PC-9 (cell line): ENCODE measurements around the gene BARHL1. TPM values are rescaled to one million over a fixed set of nuclear protein-coding genes. Genes with fewer than 3 reads are reported as not detected.

Experiments
- BruUV-seq: library from RNA; stranded (reverse); fragments of 400-500 nt; replicated peaks from 2 replicates; lab custom pipeline; 2021; lab: Mats Ljungman, UMichigan
- CTCF ChIA-PET: fragments of 300-600 bp; sonication (Branson Sonifier 250); formaldehyde crosslinking; loops from one replicate; lab custom pipeline; 2022; ENCODE audit warnings: antibody characterized with exemption; lab: Charles Lee
- POLR2A ChIA-PET: fragments of 300-600 bp; sonication (Branson Sonifier 250); formaldehyde crosslinking; loops from one replicate; lab custom pipeline; 2022; ENCODE audit warnings: antibody characterized with exemption; ENCODE audit not compliant: unreplicated experiment; lab: Charles Lee
- DNase-seq, 2 experiments: peaks; one replicate each; pipeline versions ENCODE4 v3.0.0 to v3.0.0-alpha.2; 2015 to 2022; ENCODE audit warnings: mixed read lengths in 1 of 2
- H2AFZ ChIP-seq: fragments of 200-600 bp; sonication (generic); 2 replicates; pipeline ENCODE4 v1.8.1; 2017; ENCODE audit warnings: antibody characterized with exemption
- H3F3A ChIP-seq: fragments of 200-600 bp; sonication (generic); 2 replicates; pipeline ENCODE4 v1.8.1; 2017; ENCODE audit warnings: antibody characterized with exemption, mild to moderate bottlenecking, low read depth; ENCODE audit not compliant: insufficient read depth
- H3K27ac ChIP-seq: fragments of 200-600 bp; sonication (generic); 2 replicates; pipeline ENCODE4 v1.6.1; 2016; ENCODE audit warnings: mixed run types
- H3K27me3 ChIP-seq: fragments of 200-600 bp; sonication (generic); 2 replicates; pipeline ENCODE4 v1.6.1; 2016; ENCODE audit warnings: low read depth, mixed run types; ENCODE audit not compliant: insufficient read depth
- H3K36me3 ChIP-seq: fragments of 200-600 bp; sonication (generic); 2 replicates; pipeline ENCODE4 v1.6.1; 2016; ENCODE audit warnings: low read depth, mixed run types
- H3K4me1 ChIP-seq: fragments of 200-600 bp; sonication (generic); replicated peaks from 2 replicates; pipeline ENCODE4 v1.6.1; 2016; ENCODE audit warnings: mixed run types; ENCODE audit not compliant: insufficient read depth
- H3K4me2 ChIP-seq: fragments of 200-600 bp; sonication (generic); 2 replicates; pipeline ENCODE4 v1.6.1; 2017; ENCODE audit warnings: mixed run types
- H3K4me3 ChIP-seq: fragments of 200-600 bp; sonication (generic); 2 replicates; pipeline ENCODE4 v1.6.1; 2016; ENCODE audit warnings: mixed run types
- H3K79me2 ChIP-seq: fragments of 200-600 bp; sonication (generic); 2 replicates; pipeline ENCODE4 v1.6.1; 2017; ENCODE audit warnings: low read depth, mixed run types
- H3K9me2 ChIP-seq: fragments of 200-600 bp; sonication (generic); 2 replicates; pipeline ENCODE4 v1.8.1; 2017; ENCODE audit warnings: mild to moderate bottlenecking; ENCODE audit not compliant: insufficient read depth
- H3K9me3 ChIP-seq: fragments of 200-600 bp; sonication (generic); 2 replicates; pipeline ENCODE4 v1.8.1; 2016; ENCODE audit warnings: low read depth; ENCODE audit not compliant: insufficient read depth
- H4K20me1 ChIP-seq: fragments of 200-600 bp; sonication (generic); 2 replicates; pipeline ENCODE4 v1.8.1; 2017; ENCODE audit not compliant: insufficient read depth
- EZH2 ChIP-seq: fragments of 200-600 bp; sonication (generic); IDR thresholded peaks from 2 replicates; pipeline ENCODE4 v1.8.0; 2017; ENCODE audit warnings: antibody characterized with exemption, low read depth
- intact Hi-C: fragments of 100-400 bp; cut with micrococcal nuclease; formaldehyde crosslinking; loops from one replicate; pipeline ENCODE4 v1.10.0; 2022; ENCODE audit not compliant: unreplicated experiment
- total RNA-seq: library from RNA; stranded (reverse); gene quantifications from 2 replicates; pipeline ENCODE4 v1.2.3, GENCODE V29; 2021
- TF ChIP-seq, protein P1 (sequence below): fragments of 200-600 bp; sonication (generic); conservative IDR thresholded peaks from 2 replicates; pipeline ENCODE4 v1.6.1; 2017; ENCODE audit warnings: mixed run types, antibody characterized with exemption, mild to moderate bottlenecking, moderate library complexity

BARHL1 gene
- total RNA-seq, 1 experiment from 2014 or later, result not detected

DNA sequence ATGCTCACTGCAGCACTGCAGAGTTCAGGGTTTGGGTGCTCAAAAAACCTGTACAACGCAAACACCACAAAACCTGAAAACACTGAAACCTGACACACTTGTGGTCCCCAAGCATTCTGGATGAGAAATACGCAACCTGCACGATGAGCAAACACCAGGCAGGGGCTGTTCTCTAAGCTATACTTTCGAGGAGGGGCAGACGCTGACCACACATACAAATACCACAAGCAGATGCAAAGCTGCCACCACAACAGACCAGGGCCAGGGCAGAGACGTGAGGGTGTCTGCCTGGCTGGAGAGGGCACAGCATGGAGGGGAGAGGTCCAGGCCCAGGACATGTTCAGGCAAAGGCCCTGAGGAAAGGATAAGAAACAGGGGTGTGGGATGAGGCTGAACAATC is 23.0 kb downstream of the BARHL1 start:
- Histone ChIP-seq H3K9me3 (no peaks in the 10 kb centered on the region), H2AFZ (no peak overlapping the region), H3K4me1 (no peaks in the 10 kb centered on the region), H3K27ac (no peak overlapping the region), H3K9me2 (no peaks in the 10 kb centered on the region), H3K27me3 (no peaks in the 10 kb centered on the region), H4K20me1 (no peaks in the 10 kb centered on the region), H3K36me3 (peaks cover 10% of the 10 kb centered on the region; the same call in 1 of the 2 replicates), H3F3A (no peaks in the 10 kb centered on the region), H3K79me2 (no peaks in the 10 kb centered on the region), H3K4me2 (no peak overlapping the region), H3K4me3 (no peak overlapping the region)
- intact Hi-C loops, result no loop called here
- DNase-seq, result no peak
- no TSS peak for BruUV-seq
- CTCF ChIA-PET, result no interaction called here
- POLR2A ChIA-PET, result no interaction called here
- TF ChIP-seq, protein P1, sequence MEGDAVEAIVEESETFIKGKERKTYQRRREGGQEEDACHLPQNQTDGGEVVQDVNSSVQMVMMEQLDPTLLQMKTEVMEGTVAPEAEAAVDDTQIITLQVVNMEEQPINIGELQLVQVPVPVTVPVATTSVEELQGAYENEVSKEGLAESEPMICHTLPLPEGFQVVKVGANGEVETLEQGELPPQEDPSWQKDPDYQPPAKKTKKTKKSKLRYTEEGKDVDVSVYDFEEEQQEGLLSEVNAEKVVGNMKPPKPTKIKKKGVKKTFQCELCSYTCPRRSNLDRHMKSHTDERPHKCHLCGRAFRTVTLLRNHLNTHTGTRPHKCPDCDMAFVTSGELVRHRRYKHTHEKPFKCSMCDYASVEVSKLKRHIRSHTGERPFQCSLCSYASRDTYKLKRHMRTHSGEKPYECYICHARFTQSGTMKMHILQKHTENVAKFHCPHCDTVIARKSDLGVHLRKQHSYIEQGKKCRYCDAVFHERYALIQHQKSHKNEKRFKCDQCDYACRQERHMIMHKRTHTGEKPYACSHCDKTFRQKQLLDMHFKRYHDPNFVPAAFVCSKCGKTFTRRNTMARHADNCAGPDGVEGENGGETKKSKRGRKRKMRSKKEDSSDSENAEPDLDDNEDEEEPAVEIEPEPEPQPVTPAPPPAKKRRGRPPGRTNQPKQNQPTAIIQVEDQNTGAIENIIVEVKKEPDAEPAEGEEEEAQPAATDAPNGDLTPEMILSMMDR, result no peak
- TF ChIP-seq EZH2, result no peak

DNA sequence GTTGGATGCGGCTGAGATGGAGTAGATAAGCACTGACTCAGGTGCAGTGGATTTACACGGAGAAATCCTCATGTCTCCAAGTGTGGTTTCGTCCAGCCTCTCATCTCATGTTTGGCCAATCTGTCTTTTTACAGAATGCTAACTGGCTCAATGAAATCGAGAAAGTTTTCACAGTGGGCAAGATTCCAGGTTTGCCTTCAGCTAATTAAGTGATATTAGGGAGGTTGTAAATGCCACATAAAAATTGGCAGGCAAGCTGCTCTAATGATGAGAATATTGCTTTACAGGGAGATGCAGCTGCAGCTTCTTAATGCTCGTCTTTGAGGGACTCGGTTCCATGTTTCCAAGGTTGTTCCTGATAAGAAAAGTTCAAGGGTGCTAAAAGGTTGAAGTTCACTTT is 23.7 kb downstream of the BARHL1 start:
- H3K9me3 ChIP-seq, result no peaks in the 10 kb centered on the region
- H2AFZ ChIP-seq, result no peak overlapping the region
- no peak for DNase-seq
- no peaks in the 10 kb centered on the region for H3K79me2 ChIP-seq
- TF ChIP-seq, protein P1, result no peak
- TF ChIP-seq EZH2, result no peak
- intact Hi-C loops, result no loop called here
- no peaks in the 10 kb centered on the region for H4K20me1 ChIP-seq
- H3K36me3 ChIP-seq, result peaks cover 6% of the 10 kb centered on the region; the same call in 1 of the 2 replicates
- no peaks in the 10 kb centered on the region for H3F3A ChIP-seq
- no peaks in the 10 kb centered on the region for H3K4me1 ChIP-seq
- no peaks in the 10 kb centered on the region for H3K27me3 ChIP-seq
- ChIA-PET CTCF (no interaction called here), POLR2A (no interaction called here)
- no peak overlapping the region for H3K4me2 ChIP-seq
- H3K9me2 ChIP-seq, result no peaks in the 10 kb centered on the region
- no TSS peak for BruUV-seq
- no peak overlapping the region for H3K27ac ChIP-seq
- no peak overlapping the region for H3K4me3 ChIP-seq

GRCh38 chr9:132609184-132609583 is 26.8 kb downstream of the BARHL1 start:
- no peak overlapping the region for H3K27ac ChIP-seq
- BruUV-seq, result no TSS peak
- no peak overlapping the region for H3K4me2 ChIP-seq
- H3K4me1 ChIP-seq, result no peaks in the 10 kb centered on the region
- ChIA-PET CTCF (no interaction called here), POLR2A (no interaction called here)
- no peaks in the 10 kb centered on the region for H3K27me3 ChIP-seq
- no peak for DNase-seq
- TF ChIP-seq, protein P1, result no peak
- TF ChIP-seq EZH2, result no peak
- H3K9me2 ChIP-seq, result no peaks in the 10 kb centered on the region
- no peaks in the 10 kb centered on the region for H4K20me1 ChIP-seq
- intact Hi-C loops, result no loop called here
- H3K36me3 ChIP-seq, result peaks cover 4% of the 10 kb centered on the region; the same call in 1 of the 2 replicates
- no peaks in the 10 kb centered on the region for H3F3A ChIP-seq
- H2AFZ ChIP-seq, result no peak overlapping the region
- H3K9me3 ChIP-seq, result no peaks in the 10 kb centered on the region
- H3K79me2 ChIP-seq, result no peaks in the 10 kb centered on the region
- H3K4me3 ChIP-seq, result no peak overlapping the region
